ENCODE results near the gene SLX4IP.

The SLX4IP gene

DNA sequence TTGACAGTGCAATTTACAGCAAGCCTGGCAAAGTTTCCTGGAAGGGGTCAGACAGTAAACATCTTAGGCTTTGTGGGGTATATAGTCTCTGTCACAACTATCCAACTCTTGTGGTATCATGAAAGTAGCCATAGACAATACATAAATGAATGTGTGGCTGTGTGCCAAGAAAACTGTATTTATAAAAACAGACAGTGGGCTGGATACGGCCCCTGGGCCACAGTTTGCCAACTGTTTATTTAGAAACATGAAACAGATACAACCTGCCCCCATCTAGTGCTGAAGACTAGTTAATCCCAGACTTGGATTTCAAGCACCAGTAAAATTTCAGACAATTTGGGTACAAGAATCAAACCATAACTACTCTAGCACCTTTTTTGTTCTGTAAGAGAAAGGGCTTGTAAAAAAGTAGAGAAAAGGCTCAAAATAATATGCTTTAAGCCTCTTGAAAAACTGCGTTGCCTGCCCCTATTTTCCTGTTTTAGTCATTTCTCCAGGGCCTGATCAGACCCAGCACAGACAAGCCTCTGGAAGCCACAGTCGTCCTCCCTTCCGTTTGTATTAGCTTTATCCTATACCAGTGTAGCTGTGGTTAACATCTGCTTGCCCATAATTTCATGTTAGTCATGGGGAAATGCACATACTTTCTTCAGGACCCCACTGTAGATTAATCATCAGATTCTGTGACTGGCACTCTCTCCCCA lies 207.9 kb downstream of the SLX4IP start:
- TF ChIP-seq, protein P1, sequence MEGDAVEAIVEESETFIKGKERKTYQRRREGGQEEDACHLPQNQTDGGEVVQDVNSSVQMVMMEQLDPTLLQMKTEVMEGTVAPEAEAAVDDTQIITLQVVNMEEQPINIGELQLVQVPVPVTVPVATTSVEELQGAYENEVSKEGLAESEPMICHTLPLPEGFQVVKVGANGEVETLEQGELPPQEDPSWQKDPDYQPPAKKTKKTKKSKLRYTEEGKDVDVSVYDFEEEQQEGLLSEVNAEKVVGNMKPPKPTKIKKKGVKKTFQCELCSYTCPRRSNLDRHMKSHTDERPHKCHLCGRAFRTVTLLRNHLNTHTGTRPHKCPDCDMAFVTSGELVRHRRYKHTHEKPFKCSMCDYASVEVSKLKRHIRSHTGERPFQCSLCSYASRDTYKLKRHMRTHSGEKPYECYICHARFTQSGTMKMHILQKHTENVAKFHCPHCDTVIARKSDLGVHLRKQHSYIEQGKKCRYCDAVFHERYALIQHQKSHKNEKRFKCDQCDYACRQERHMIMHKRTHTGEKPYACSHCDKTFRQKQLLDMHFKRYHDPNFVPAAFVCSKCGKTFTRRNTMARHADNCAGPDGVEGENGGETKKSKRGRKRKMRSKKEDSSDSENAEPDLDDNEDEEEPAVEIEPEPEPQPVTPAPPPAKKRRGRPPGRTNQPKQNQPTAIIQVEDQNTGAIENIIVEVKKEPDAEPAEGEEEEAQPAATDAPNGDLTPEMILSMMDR (IDR thresholded peaks at IDR 0.05), result no peak
- Histone ChIP-seq H3K4me3 (no peak overlapping the region), H3K27ac (peak overlapping the region; percentile 88 to 95)
- no peak for DNase-seq (ENCODE audit: low spot score)

DNA sequence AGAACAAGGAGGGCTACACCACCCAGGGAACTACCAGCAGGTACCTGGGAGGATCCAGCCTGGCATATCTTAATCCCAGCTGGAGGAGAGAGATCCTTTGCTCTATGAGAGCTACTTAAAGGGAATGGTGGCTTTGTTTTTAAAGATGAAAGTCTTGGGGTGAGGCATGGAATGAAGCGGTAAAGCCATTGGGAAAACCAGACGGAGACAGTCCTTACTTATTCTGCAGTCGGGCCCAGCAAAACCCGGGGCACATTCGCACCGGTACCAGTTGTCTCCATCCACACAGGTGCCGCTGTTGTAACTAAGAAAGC lies 208.4 kb downstream of the SLX4IP start:
- Histone ChIP-seq H3K27ac (peak overlapping the region; percentile 88 to 95), H3K4me3 (no peak overlapping the region)
- DNase-seq (ENCODE audit: low spot score), result no peak
- TF ChIP-seq, protein P1 (IDR thresholded peaks at IDR 0.05), result no peak

DNA sequence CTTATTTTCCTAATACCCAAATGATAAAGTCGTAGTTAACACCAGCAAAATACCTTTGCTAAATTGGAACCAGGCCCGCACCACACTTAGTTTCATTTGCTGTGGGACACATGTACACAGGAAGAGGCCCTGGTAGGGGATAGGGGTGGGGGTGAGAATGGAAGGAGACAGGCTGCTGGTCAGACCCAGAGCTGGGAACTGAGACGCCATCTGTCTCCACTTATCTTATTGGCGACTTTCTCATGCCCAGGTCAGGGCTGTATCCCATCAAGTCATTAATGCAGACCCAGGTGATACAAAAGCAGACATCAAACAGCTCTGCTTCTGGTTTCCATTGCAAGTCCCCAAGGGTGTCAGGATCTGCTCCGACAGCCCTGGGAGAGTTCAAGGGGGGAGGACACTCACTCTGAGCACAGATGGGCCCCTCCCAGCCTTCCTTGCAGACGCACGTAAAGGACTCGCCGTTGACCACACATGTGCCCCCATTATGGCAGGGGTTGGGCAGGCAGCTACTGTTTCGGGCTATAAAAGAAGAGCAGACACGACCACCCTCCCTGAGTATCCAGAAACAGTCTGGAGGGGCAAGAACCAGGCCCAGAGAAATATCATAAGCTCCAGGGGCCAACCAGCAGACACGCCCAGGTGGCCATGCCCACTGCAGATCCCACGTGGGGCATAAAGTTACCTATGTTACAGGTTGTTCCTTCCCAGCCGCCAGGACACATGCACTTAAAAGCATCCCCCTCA lies 209.5 kb downstream of the SLX4IP start:
- TF ChIP-seq, protein P1 (IDR thresholded peaks at IDR 0.05), result no peak
- peak overlapping the region; percentile 88 to 95 for H3K27ac ChIP-seq
- H3K4me3 ChIP-seq, result no peak overlapping the region
- peak; percentile 55 for DNase-seq (ENCODE audit: low spot score)

DNA sequence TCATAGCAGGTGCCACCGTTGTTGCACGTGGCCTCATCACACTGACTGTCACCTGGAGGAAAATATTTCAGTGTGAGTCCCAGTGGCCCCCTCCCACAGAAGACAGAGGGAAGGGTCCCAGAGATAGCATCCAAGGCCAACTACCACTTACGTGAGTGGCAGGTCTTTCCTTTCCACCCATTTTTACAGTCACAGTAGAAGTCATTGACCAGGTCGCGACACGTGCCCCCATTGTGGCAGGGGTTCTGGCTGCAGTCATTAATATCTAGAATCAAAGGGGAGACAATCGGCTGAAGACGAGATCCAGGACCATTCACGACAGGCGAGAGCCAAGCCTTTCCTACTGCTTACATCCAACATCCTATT lies 210.1 kb downstream of the SLX4IP start:
- Histone ChIP-seq H3K27ac (peak overlapping the region; percentile 88 to 95), H3K4me3 (no peak overlapping the region)
- TF ChIP-seq, protein P1 (IDR thresholded peaks at IDR 0.05), result no peak
- DNase-seq (ENCODE audit: low spot score), result peak; percentile 70

DNA sequence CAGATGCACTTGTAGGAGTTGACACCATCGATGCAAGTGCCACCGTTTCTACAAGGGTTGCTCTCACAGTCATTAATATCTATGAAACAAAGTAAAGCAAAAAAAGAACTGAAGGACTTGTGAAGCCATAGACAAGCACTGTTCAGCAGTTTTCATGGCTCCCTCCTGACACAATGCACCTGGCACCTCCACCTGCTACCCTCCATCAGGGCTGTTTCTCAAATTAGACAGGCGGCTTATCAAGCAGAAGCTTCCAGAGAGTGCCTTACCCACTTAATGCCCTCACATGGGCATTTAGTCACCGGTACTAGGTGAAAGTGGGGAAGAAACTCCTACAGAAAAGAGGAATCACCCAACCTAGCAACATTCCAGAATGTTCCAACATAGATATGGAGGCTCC lies 210.9 kb downstream of the SLX4IP start:
- TF ChIP-seq, protein P1 (IDR thresholded peaks at IDR 0.05), result no peak
- no peak overlapping the region for H3K4me3 ChIP-seq
- no peak for DNase-seq (ENCODE audit: low spot score)
- peak overlapping the region; percentile 88 to 95 for H3K27ac ChIP-seq

DNA sequence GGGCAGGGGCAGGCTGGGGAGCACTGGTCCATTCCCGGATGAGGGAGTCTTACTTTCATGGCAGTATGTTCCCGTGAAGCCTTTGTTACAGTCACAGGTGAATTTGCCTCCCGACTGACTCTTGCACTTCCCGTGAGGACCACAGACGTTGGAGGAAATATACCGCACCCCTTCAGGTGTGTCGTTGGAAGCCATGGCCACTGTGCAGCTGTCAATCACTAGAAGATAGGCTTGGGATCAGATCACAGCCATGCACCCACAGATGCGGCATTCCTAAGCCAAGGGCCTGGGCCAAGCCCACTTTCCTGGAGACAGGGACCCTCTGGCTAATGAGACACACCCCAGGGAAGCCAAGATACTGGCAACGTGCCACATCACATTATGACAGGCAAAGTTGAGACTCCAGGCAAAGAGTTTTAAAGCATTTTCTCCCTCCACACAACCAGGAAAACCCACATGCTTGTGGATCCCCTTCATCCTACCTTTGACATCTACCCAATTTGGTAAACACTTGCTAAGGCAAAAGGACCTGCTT lies 211.8 kb downstream of the SLX4IP start:
- Histone ChIP-seq H3K27ac (peak overlapping the region; percentile 88 to 95), H3K4me3 (no peak overlapping the region)
- DNase-seq (ENCODE audit: low spot score), result peak; percentile 69
- TF ChIP-seq, protein P1 (IDR thresholded peaks at IDR 0.05), result no peak
